Ramos (cell line): Measurements from ENCODE around the gene USP15.
"Not testable (repeated sequence)": the region's sequence is repeated elsewhere in the genome, so short reads cannot be mapped to it uniquely, and the experiment has no call there.

Experiments used
- in situ Hi-C: fragments of 300-500 bp; cut with MboI; formaldehyde crosslinking; loops from one replicate; pipeline ENCODE4 v1.14.3; 2022; ENCODE audit warnings: low sequenced_read_pairs; ENCODE audit not compliant: unreplicated experiment

USP15 gene

DNA sequence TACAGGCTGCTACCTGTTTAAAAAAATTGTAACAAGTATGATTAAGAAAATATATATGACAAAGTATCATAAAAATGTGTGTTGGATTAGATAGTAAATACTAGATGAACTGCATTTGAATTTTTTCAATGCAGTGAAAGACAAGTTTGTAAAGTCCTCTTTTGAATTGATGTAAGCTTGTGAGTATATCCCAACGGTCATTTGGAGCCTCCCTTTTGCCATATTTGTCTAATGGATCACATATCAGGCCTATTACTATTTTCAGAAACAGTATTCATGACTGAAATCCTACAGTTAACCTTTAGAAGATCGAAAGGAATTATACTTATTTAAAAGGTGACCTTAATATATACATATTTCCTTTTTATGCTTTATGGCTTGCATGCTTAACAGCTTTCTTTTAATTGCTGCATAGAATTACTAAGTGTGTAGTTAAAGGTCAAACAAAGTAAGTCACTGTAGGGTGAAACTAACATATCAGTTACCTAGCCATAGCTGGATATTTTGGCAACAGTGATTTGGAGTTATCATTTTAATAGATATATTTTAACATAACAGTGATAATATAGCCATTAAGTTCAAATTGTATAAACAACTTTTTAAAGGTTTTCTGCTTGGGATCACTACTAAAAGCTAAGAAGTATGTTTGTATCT lies 53.6 kb downstream of the USP15 start:
- in situ Hi-C loops = no loop called here

DNA sequence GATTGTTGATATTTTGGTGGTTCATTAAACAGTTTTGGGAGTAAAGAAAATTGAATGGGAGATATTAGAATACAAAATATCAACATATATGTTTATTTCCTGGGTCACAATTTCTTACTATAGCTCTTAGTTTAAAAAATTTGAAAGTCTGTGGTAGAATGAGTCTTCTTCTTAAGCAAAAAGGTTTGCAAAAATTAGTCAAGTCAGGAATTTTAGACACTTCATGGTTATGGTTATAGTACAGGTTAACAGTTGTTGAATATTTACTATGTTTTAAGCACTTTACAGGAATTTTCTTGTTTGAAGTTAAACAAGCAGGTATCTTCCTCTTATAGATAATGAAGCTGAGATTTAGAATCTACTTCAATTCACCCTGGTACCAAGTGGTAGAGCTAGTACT lies 56.8 kb downstream of the USP15 start:
- in situ Hi-C loops = no loop called here

DNA sequence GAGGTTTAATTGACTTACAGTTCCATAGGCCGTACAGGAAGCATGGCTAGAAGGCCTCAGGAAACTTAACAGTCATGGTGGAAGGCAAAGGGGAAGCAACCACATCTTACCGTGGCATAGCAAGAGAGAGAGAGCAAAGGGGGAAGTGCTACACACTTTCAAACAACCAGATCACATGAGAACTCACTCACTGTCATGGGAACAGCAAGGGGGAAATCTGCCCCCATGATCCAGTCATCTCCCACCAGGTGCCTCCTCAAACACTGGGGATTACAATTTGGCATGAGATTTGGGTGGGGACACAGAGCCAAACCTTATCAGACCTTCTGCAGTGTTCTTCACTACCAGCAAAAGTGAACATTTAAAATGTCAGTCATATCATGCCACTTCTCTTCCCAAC lies 58.9 kb downstream of the USP15 start:
- in situ Hi-C loops = no loop called here

DNA sequence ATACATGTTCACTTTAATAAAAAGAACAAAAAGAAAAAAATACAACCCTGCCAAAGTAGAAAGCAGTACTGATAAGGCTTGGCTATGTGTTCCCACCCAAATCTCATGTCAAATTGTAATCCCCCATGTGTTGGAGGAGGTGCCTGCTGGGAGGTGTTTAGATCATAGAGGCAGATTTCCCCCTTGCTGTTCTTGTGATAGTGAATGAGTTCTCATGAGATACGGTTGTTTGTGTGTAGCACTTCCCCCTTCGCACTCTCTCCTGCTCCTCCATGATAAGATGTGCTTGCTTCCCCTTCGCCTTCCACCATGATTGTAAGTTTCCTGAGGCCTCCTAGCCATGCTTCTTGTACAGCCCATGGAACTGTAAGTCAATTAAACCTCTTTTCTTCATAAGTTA lies 59.9 kb downstream of the USP15 start:
- in situ Hi-C loops = no loop called here

DNA sequence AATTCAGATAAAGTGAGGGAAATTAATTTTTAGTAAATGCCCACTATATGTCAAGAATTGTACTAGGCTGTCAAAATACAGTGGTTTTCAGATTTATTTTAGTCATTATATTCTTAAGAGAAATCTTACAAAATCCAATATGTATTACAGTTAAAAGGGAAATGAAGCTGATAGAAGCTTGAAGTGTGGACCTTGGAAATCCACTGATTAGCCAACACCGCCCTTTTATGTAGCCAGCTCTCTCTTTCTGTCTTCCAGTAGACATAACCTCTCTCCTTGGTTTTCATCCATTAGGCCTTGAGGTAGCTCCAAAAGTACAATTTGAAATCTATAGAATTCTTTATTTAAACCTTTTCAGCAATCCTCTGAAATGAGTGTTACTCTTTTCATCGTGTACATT lies 63.2 kb downstream of the USP15 start:
- in situ Hi-C loops = no loop called here

DNA sequence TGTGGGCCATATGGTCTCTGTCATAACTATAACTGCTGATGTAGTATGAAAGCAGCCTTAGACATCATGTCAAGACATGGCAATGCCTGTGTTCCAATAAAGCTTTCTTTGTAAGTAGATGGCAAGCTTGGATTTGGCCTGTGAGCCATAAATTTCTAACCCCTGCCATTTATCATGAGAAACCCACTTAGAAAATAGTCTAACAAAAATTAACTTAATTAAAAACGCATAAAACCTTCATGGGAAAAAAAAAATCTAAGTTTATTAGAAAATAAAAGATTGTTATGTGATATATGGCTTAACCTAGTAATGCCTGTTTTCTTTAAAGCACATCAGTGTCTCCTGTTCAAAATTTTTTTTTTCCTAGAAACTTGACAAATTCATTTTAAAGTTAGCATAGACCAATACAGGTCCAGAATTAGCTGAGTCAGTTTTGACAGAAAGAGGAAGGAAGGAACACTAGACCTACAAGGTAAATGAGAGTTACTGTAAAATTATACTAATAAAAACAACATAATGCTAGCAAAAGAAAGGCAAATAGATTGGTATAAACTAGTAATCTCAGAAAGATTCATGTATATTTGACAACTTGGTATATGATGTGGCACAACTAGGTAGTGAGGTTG lies 68.2 kb downstream of the USP15 start:
- in situ Hi-C loops = no loop called here

DNA sequence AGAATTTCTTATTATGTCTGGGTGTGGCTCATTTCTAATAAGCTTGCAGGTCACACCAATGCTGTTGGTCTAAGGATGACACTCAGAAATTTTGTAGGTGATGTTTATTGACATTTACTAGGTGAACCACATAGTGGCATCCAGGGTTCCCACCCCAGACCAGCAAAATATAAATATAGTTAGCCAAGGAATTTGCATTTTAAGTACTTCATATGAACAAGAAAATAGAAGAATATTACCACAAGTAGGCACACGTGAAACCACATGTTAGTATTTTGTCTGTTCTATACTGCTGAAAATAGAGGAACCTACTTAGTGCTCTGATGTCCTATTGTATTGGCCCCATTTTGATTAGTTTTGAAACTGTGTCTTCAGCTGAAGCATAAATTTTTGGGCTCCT lies 71.1 kb downstream of the USP15 start:
- in situ Hi-C loops = no loop called here

DNA sequence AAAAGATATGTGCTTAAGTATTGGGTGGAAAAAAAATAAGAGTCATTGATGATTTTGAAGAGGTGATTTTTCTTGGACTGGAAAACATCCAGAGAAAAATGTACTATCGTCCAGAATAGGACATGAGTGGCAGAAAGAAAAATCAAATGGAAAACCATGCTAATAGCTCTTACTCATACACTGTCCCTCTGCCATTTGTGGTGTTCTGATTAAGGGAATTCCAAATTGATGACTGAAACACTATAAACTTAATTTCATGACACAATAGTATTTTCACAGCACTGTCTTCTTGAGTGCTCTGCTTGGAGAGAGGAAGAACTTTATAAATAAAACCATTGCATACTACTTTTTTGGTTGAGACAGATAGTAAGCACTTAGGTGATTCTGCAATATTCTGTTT lies 72.4 kb downstream of the USP15 start:
- in situ Hi-C loops = no loop called here

DNA sequence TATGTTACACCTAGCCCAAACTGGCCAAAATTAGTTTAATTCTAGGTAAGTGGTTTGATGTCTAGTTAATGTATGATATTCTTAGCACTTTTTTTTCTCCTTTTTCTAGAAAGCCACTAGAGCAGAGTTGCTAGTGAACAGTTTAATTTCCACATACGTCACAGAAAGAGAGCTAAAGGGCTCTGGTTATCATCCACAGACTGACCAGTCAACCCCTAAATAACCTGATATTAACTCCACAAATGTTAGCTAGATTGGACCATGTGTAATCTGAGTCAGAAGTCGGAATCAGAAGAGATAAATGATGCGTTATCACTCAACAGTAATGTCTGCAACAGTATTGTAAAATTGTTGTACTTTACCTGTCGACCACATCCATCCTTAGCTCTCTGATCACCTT lies 74.9 kb downstream of the USP15 start:
- in situ Hi-C loops = no loop called here

DNA sequence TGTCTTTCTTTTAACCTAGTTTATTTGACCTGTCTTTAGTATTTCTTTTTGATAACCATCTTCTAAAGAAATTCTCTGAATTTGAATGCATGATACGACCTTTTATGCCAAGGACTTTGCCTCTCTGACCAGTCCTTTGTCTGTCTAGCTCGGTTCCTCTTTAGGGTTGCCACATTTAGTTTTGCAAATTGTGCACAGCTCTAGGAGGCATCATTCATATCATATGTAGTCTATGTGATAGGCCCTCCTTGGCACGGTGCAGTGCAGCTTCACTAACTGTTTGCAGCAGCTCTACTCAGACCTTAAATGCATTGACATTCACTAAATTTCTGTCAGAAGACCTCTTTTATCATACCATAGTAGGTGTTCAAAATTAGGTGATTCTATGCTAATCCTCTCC lies 75.6 kb downstream of the USP15 start:
- in situ Hi-C loops = no loop called here

DNA sequence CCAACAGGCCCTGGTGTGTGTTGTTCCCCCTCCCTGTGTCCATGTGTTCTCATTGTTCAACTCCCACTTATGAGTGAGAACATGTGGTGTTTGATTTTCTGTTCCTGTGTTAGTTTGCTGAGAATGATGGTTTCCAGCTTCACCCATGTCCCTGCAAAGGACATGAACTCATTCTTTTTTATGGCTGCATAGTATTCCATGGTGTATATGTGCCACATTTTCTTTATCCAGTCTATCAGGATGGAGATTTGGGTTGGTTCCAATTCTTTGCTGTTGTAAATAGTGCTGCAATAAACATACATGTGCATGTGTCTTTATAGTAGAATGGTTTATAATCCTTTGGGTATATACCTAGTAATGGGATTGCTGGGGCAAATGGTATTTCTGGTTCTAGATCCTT lies 77.4 kb downstream of the USP15 start:
- in situ Hi-C loops = not testable (repeated sequence)

DNA sequence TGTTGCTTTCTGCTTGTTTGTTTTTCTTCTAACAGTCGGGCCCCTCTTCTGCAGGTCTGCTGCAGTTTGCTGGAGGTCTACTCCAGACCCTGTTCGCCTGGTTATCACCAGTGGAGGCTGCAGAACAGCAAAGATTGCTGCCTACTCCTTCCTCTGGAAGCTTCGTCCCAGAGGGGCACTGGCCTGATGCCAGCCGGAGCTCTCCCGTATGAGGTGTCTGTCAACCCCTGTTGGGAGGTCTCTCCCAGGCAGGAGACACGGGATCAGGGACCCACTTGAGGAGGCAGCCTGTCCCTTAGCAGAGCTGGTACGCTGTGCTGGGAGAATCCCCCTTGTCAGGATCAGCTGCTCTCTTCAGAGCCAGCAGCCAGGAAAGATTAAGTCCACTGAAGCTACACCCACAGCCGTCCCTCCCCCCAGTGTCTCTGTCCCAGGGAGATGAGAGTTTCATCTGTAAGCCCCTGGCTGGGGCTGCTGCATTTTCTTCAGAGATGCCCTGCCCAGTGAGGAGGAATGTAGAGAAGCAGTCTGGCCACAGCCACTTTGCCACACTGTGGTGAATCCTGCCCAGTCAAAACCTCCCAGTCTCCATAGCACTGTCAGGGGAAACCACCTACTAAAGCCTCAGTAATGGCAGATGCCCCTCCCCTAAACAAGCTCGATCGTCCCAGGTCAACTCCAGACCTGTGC lies 82.6 kb downstream of the USP15 start:
- in situ Hi-C loops = not testable (repeated sequence)

DNA sequence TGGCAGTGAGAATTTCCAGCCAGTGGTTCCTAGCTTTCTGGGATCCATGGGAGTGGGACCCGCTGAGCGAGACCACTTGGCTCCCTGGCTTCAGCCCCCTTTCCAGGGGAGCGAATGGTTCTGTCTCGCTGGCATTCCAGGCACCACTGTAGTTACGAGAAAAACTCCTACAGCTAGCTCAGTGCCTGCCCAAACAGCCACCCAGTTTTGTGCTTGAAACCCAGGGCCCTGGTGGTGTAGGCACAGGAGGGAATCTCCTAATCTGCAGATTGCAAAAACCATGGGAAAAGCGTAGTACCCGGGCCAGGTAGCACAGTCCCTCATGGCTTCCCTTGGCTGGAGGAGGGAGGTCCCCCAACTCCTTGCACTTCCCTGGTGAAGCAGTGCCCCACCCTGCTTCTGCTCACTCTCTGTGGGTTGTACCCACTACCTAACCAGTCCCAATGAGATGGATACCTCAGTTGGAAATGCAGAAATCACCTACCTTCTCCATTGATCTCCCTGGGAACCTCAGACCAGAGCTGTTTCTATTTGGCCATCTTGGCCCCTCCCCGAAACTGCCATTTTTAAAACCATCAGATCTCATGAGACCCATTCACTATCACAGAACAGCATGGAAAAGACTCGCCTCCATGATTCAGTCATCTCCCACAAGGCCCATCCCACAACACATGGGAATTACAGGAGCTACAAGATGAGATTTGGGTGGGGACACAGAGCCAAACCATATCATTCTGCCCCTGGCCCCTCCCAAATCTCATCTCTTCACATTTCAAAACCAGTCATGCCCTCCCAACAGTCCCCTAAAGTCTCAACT lies 83.3 kb downstream of the USP15 start:
- in situ Hi-C loops = not testable (repeated sequence)

DNA sequence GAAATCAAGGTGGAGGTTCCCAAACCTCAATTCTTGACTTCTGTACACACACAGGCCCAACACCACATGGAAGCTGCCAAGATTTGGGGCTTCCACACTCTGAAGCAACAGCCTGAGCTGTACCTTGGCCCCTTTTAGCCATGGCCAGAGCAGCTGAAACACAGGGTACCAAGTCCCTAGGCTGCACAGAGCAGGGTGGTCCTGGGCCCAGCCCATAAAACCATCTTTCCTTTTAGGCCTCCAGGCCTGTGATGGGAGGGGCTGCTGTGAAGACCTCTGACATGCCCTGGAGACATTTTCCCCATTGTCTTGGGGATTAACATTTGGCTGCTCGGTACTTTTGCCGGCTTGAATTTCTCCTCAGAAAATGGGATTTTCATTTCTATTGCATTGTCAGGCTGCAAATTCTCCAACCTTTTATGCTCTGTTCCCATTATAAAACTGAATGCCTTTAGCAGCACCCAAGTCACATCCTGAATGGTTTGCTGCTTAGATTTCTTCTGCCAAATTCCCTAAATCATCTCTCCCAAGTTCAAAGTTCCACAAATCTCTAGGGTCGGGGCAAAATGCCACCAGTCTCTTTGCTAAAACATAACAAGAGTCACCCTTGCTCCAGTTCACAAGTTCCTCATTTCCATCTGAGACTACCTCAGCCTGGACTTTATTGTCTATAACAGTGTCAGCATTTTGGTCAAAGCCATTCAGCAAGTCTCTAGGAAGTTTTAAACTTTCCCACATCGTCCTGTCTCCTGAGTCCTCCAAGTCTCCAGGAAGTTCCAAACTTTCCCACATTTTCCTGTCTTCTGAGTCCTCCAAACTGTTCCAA lies 84.7 kb downstream of the USP15 start:
- in situ Hi-C loops = not testable (repeated sequence)

DNA sequence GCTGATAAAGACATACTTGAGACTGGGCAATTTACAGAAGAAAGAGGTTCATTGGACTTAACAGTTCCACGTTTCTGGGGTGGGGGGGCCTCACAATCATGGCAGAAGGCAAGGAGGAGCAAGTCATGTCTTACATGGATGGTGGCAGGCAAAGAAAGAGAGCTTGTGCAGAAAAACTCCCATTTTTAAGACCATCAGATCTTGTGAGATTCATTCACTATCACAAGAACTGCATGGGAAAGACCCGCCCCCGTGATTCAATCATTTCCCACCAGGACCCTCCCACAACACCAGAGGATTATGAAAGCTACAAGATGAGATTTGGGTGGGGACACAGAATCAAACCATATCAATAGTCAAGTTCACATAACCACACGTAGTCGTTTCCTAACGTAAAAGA lies 85.5 kb downstream of the USP15 start:
- in situ Hi-C loops = no loop called here

DNA sequence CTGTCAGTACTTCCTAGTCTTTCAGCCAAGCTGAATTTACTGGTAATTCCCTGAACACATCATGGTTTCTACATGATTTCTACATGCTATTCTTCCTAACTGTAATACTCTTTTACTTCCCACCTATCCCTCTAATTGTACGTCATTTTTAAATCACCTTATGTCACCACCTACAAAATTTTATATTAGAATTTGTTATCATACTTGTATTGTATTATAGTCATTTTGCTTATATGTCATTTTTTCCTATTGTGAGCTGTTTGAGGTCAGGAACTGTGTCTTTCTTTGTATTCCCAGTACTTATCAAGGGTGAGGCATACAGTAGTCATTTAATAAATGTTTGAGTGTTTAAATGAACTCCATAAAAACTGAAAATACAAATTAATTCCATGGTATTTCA lies 86.6 kb downstream of the USP15 start:
- in situ Hi-C loops = no loop called here

DNA sequence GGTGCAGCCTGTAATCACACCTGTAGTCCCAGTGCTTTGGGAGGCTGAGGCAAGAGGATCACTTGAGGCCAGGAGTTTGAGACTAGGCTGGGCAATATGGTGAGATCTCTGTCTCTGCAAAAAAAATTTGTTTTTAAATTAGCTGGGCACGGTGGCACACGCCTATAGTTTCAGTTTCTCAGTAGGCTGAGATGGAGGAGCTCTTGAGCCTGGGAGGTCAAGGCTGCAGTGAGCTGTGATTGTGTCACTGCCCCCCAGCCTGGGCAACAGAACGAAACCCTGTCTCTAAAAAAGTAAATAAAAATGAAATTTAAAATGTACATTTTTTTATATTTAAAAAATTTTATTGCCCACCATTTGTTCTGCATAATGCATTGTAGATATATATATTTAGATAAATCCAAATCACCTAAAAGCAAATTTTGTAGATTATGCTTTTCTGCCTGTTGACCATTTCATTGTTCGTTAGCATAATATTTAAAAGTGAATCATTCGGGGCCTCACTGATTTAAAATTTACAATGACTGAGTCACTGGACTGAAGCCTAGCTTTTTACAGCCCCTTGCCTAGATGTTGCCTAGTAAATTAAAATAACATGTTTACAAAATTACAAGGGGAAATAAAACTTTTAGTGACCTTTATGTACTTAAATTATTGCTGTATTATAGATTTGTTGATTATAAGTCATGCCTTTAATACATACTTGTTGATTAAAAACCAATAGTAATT lies 87.9 kb downstream of the USP15 start:
- in situ Hi-C loops = no loop called here

DNA sequence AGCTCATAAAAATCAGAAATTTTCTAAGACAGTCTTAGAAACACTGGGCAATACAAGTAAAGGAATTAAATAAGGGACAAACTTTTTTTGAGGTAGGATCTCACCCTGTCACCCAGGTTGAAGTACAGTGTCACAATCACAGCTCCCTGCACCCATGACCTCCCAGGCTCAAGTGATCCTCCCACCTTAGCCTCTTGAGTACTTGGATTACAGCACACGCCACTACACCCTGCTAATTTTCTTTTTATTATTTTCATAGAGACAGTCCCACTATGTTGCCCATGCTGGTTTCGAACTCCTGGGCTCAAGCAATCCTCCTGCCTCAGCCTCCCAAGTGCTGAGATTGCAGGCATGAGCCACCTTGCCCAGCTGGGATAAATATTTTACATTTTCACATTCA lies 90.3 kb downstream of the USP15 start:
- in situ Hi-C loops = no loop called here

DNA sequence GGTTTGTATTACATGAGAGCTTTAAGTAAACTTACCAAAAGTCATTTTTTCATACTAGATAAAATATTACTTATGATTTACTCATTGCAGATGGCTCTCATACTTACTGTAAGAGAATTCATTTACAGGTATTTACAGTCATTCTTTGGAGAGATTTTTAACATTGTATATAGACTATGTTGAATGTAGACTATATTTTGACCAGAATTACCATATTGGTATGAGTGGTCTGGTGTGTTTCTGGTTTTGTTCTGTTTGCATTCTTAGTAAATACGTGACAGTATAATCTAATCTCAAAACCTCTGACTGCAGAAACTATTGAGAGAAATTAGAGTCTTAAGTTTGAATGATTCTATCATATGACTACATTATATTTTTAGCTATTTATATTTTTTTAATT lies 91.1 kb downstream of the USP15 start:
- in situ Hi-C loops = no loop called here

DNA sequence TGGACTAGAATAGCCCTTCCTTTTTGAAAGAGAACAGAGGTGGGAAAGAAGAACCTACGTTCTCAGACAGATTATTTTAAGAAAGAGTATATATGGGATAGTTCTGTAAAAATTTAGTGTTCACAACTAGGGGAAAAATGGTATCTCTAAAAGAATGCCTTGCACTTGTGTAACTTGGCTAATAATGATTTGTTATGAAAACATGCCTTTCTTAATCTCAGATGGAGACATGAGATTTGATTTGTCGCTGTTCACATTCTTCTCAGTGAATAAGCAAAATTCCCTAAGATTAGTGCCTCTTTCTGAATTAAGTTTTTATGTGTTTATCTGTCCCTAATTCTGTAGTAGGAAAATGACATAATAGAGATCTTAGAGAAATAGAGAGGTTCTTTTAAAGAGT lies 100.8 kb downstream of the USP15 start:
- in situ Hi-C loops = no loop called here
